HG03175 (cell line): ENCODE measurements around the gene SSX2IP.
"Not testable (repeated sequence)": the region's sequence is repeated elsewhere in the genome, so short reads cannot be mapped to it uniquely, and the experiment has no call there.

Experiments used
- ATAC-seq: cut with Tn5 transposase; IDR thresholded peaks from one replicate; pipeline ENCODE4 v1.9.1; 2021; ENCODE audit warnings: mild to moderate bottlenecking, moderate library complexity; ENCODE audit not compliant: unreplicated experiment

Gene SSX2IP

DNA sequence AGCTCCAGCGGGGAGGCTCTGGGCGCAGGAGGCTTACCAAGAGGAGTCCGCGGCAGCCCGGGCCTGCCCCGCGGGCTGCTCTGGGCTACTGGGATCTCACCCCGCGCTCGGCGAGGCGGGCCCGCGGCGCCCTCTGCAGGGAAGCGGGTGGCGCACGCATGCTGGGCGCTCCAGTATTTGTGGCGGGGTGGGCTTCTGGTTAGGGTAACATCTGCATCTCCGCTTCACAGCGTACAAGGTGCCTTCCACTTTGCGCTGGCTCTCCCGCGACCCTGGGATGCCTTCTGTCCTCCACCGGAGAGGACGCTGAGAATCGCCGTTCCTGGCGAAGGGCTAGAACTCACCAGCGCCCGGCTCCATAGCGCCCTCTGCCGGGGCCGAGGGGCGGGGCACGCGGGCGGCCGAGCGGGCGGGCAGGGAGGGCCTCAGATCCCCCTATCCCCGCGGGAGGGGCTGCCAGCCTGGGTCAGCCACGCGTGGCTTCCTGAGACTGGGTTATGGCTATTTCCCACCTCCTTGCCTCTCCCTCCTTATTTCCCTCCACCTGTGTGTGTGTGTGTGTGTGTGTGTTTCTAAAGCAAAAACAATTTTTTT, 69.4 kb downstream of the SSX2IP start:
- peak; percentile 94 for ATAC-seq

DNA sequence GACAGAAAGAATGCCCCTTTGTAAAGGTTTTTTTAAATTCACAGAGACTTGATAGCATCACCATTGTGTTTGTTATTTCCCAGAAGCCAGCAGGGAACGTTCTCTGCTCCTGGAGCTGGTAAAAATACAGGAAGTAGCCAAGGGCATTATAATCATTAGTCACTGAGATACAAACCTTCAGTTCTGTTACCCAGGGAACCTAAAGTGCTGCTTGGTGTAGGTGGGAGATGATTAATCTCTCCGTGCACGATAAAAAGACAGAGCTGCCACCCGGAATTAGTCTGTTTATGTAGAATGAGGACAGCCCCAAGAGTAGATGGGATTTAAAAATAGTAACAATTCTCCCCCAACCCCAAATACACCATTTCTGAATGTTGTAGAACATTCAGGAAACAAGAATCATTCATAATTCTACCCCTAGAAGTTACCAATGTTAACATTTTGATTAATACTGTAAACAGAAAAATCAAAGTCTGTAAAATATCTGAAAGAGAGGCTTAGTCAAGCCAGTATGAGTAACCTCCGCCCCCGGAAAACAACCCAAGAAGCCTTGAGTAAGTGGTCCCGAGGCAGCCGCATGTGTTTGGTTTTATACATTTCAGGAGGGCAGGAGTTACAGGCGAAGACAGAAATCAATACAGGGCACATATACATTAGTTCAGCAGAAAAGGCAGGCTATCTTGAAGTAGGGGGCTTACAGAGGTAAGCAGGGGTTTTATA, 70.7 kb downstream of the SSX2IP start:
- ATAC-seq = no peak

DNA sequence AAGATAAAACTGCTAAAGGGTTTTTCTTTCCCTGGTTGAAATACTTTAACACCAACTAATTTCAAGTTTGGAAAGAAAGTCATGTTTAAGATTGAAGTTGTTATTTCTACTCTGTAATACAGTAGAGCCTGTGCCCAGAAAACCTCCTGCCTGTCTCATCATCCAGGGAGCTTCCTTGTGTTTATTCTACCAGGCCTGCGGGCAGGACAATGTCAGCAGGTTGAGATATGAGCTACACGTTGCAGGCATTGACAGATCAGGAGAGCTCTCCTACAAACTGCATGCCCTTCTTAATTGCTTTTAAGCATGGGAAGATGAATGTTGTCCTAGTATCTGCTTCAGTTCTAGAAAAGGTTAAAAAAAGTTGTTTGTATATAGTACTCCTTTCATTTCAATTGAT, 72.9 kb downstream of the SSX2IP start:
- ATAC-seq = no peak

DNA sequence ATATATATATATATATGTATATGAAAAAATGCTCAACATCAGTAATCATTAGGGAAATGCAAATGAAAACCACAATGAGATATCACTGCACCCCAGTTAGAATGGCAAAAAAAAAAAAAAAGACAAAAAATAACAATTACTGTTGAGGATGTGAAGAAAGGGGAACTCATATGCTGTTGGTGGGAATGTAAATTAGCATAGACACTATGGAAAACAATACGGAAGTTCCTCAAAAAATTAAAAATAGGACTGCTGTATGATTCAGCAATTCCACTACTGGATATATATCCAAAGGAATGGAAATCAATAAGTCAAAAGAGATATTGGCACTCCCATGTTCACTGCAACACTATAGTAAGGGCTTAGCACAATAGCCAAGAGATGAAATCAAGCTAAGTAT, 74.5 kb downstream of the SSX2IP start:
- ATAC-seq = no peak

DNA sequence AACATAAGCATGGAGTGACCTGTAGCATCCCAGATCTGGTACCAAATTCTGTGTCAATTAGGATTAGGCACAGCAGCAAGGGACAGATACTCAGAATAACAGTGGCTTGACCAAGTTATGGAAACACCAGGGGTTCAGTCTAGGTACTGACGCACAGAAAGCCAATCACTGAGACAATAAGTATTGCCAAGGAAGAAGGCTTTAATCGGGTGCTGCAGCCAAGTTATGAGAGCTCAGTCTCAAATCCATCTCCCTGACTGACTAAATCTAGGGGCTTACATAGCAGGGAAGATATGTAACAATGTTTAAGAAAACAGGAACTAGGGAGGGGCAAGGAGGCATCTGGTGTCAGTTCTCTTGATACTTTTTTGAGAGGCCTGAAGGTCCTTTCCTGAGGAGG, 76.4 kb downstream of the SSX2IP start:
- no peak for ATAC-seq

DNA sequence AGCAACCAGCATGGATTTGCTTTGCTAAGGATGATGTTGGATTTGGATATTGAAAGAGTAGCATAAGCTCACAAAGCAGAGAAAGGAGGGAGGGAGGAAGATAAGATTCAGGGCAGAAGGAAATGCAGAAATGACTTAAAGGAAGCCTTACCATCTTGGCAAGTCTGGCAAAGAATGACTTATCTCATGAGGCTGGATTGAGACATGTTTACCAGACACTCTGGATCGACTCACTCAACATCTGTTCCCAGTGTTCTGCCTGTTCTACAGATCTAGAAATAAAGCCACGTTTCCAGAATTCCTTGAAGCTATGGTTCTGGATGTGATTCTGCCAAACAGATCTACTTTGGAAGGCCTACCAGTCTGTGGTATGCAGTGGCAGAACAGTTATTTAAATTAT, 77.2 kb downstream of the SSX2IP start:
- no peak for ATAC-seq

DNA sequence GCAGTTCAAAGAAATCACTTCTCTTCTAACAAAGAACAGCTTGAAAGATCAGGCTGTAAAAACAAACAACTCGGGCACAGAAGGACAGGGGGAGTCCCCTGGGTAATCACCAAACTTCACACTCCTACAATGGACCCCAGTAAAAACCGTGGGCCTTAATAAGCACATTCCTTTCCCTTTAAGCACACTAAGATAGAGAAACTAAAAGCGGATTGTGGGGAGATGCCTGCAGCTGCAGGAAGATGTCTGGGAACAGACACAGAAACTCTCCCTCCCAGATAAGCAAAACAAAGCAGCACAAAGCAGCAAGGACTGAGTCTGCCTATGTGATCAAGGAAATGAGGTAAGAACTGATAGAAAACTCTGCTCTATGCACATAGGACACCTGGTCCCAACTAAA, 78.5 kb downstream of the SSX2IP start:
- no peak for ATAC-seq

DNA sequence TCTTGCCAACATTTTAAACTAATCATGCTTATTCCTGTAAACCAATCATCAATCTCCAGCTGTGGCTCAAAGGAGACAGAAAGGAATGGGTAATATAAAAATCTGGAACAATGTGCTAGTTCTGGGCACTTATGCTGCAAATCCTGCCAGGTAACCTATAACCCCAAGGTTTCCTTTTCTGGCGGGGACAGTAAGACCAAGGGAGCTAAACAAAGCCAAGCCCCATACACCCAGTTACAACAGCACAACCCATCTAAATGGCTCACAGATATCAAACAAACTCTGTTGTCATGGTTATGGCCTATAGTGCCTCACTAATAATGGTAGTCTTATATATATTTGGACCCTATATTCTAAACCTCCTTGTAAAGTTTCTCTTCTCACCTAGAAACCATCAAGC, 79.2 kb downstream of the SSX2IP start:
- ATAC-seq = no peak

DNA sequence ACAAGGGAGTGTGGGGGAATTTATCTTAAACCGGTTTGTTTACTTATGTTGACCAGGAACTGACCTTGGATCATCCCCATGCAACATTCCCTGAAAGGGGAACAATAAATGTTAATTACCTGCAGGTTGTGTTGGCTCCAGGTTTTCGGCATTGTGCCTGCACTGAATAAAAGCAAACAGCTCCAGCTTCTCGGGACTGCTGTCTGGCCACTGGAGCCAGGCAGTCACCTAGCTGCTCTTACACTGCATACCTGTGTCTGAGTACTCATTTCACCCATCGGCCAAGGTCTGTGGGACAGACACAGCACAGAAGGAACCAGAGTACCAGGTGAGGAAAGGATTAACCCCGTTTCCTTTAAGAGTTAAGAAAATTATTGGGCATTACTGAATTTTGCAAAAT, 83.3 kb downstream of the SSX2IP start:
- ATAC-seq = no peak

DNA sequence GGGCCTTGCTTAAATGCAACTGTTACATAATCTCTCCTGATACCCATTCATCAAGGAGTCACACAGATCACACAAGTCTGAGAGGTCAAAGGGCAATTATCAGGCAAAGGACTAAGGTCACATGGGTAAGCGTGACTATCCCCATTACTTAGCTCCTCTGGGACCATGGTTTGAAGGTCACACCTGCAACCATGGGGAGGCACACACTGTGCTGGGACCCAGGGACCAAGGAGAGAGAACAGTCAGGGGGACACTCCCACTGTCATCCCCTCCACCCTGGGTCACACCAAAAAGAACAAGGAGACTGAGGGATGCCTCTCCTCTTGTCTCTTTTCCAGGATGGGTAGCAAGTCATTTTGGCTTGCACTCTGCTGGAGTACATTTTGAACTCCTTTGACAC, 85.1 kb downstream of the SSX2IP start:
- ATAC-seq = no peak

DNA sequence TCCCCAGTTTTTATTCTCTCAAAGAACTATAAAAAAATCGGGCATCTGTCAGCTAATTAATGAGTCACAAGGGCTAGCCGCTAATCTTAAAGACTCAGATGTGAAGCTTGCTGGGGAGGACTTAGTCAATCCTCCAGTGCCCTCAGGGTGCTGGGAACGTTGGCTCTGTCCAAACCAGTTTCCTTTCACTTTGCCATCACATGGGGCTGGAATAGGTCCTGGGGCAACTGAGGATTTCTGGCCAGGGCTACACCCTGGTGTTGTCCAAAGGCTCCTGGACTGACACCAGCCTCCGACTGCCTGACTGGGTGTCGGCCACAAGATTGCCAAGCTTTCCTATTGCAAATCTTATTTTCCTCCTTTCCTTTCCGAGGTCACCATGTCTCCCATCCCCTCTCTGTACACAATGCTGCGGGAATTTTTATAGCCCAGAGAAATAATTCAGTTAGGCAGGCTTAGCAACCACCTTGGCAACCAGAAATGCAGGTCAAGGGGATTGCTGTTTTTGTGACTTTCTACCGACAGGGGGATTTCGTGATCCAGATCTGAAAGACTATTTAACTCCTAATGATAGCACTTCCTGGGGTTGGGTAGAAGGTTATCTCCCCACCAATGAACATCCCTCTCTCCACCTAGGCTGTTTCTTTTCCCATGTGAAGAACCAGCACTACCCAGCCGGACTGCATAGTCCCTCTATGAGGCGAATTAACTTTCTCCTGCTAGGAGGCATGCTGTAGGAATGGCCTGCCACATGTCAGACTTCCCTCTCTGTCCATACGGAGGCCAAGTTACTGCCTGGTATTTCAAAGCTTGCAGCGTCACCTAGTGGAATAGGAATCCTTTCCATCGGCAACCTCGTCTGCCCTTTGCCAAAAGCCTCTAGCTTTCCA, 86.1 kb downstream of the SSX2IP start:
- ATAC-seq = no peak

DNA sequence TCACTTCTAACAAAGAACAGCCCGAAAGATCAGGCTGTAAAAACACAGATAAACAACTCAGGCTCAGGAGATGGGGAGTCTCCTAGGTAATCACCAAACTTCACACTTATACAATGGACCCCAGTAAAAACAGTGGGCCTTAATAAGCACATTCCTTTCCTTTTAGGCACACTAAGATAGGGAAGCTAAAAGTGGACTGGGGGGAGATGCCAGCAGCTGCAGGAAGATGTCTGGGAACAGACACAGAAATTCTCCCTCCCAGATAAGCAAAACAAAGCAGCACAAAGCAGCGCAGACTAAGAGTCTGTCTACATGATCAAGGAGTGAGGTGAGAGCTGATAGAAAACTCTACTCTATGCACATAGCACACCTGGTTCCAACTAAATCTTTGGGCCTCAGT, 87.0 kb downstream of the SSX2IP start:
- ATAC-seq = no peak

DNA sequence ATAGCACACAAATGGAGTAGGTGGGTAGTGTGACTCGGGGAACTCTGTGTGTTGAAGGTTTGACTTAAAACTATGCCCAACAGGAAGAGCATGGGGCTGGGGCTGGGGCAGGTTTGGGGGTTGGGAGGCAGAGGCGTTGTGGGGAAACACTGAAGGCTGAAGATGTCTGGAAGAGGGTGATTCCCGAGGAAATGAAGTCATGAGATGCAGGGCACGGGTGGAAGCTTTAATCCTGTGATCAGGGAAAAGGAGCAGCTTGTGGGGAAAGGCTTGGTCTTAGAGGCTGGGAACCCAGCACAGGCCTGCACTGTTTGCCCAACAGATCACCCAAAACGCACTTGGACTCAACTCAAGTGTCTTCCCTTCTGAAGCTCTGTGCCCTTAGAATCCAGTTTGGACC, 89.5 kb downstream of the SSX2IP start:
- ATAC-seq = no peak

DNA sequence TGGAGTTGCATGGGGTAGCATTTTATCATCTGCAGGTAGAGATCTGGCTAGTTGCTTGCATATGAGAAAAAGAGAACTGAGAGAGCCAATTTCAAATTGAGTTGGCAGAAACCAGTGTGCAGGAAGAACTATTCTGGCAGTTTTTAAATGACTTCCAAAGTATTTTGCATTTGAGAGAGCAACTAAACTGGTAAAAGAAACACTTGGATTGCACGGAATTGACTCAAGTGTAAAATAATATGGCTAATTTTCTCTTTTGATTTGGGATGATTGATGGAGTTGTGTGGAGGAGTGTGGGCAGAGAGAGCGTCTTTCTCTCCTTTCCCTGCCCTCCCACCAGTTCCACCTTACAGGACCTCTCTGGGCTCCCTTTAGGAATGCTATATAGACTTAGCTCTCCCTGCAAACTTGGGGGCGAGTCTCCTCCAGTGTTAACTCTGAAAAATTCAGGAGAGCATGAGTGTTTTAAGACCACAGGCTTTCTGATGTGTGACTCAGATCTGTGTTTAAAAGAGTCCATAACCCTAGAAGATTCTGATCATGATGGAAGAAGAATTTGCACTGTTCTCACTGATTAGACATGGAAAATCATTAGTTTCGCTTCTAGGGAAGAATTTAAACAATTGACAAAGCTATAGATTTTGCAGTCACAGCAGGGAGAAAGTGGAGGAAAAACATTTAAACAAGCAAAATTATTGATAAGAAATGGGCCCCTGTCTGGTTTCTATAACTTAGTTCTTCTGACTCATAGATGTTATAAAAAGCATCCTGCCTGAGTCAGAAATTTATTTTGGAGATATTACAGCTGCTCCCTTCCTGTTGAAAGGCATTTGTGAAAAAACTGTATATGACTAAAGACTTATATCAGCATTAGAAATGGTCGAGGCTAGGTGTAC, 91.2 kb downstream of the SSX2IP start:
- peak; percentile 75 for ATAC-seq

DNA sequence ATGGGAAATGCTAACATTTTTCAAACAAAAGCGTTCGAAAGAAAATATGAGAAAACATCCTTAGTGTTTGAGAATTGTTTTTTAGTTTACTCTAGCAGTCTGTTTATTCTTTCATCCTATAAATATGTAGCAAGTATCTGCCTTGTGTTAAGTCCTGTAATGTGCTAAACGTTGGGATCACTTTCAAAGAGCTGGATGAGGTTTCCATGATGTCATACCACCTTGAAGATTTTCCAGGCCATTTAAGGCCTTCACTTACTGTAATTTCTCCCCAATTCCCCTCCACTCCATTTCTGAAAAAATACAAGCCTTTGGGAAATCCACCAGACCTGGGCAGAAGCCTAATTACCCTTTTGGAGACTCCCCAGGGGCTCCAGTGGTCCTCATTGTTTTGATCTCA, 91.8 kb downstream of the SSX2IP start:
- no peak for ATAC-seq

DNA sequence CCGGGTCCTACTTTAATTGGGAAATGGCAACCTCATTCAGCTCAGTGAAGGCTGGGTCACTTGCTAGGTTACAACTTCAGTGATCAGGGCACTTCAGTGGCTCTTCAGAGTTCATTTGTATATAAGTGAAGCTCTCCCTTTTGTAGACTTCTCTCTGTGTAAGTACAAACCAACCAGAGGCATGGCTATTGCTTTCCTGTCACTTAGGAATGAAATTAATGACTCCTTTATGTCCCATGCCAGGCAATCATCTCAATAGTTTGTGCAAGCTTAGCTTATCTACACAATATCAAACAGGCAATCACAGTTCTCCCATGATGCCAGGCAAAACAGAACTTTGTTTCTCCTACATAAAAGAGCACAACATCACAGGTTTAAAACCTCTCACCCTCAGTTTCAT, 93.2 kb downstream of the SSX2IP start:
- ATAC-seq = no peak

DNA sequence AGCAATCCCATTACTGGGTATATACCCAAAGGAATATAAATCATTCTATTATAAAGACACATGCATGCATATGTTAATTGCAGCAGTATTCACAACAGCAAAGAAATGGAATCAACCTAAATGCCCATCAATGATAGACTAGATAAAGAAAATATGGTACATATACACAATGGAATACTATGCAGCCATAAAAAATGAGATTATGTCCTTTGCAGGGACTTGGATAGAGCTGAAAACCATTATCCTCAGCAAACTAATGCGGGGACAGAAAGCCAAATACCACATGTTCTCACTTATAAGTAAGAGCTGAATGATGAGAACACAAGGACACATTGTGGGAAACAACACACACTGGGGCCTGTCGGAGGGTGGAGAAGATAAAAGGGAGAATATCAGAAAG, 95.3 kb downstream of the SSX2IP start:
- ATAC-seq = not testable (repeated sequence)
